Neuronal stem cell (in vitro differentiated cells): ENCODE measurements around the gene ZFP92.

Experiments used
- DNase-seq: peaks from one replicate; pipeline ENCODE4 v3.0.0-alpha.2; 2013; ENCODE audit warnings: low spot score
- H2AFZ ChIP-seq: one replicate; pipeline ENCODE4 v1.6.1; 2013; ENCODE audit warnings: mild to moderate bottlenecking, low read length, inconsistent platforms
- H2AK5ac ChIP-seq: 2 replicates; pipeline ENCODE4 v1.6.1; 2013; ENCODE audit warnings: low read depth, mild to moderate bottlenecking, inconsistent platforms, low read length, moderate library complexity, mixed read lengths
- H2BK120ac ChIP-seq: 2 replicates; pipeline ENCODE4 v1.6.1; 2013; ENCODE audit warnings: low read depth, mild to moderate bottlenecking, inconsistent platforms, low read length, moderate library complexity, mixed read lengths
- H2BK12ac ChIP-seq: one replicate; pipeline ENCODE4 v1.6.1; 2013; ENCODE audit warnings: low read length, inconsistent platforms
- H2BK15ac ChIP-seq: 2 replicates; pipeline ENCODE4 v1.6.1; 2013; ENCODE audit warnings: mild to moderate bottlenecking, low read length, inconsistent platforms, mixed read lengths
- H2BK5ac ChIP-seq: one replicate; pipeline ENCODE4 v1.6.1; 2013; ENCODE audit warnings: inconsistent platforms, mild to moderate bottlenecking, low read length, moderate library complexity
- H3K14ac ChIP-seq: one replicate; pipeline ENCODE4 v1.6.1; 2013; ENCODE audit warnings: low read length, inconsistent platforms
- H3K18ac ChIP-seq: 2 replicates; pipeline ENCODE4 v1.6.1; 2013; ENCODE audit warnings: low read length, inconsistent platforms
- H3K23ac ChIP-seq: 2 replicates; pipeline ENCODE4 v1.6.1; 2013; ENCODE audit warnings: low read depth, mild to moderate bottlenecking, mixed read lengths, low read length, inconsistent platforms; ENCODE audit not compliant: poor library complexity
- H3K27ac ChIP-seq: replicated peaks from 3 replicates; pipeline ENCODE4 v1.5.1; 2013; ENCODE audit warnings: low read length, inconsistent platforms
- H3K27me3 ChIP-seq, 3 experiments: 2 replicates each; pipeline ENCODE4 v1.6.1; 2013; ENCODE audit warnings: low read length in 3 of 3, mild to moderate bottlenecking in 2 of 3, inconsistent platforms in 1 of 3, low read depth in 1 of 3, mixed read lengths in 1 of 3, moderate library complexity in 1 of 3; ENCODE audit not compliant: control insufficient read depth in 3 of 3, insufficient read depth in 3 of 3
- H3K36me3 ChIP-seq, 2 donors: replicated peaks in 1 of 2; 2 replicates each; pipeline ENCODE4 v1.6.1; 2013; ENCODE audit warnings: low read length in 2 of 2; ENCODE audit not compliant: control insufficient read depth in 2 of 2, insufficient read depth in 2 of 2
- H3K4ac ChIP-seq: 2 replicates; pipeline ENCODE4 v1.6.1; 2013; ENCODE audit warnings: inconsistent platforms, mild to moderate bottlenecking, low read length, moderate library complexity
- H3K4me1 ChIP-seq, 2 donors: 1 replicate in 1 of 2; 2 replicates in 1 of 2; pipeline ENCODE4 v1.6.1; 2013; ENCODE audit warnings: low read length in 2 of 2, low read depth in 1 of 2; ENCODE audit not compliant: control insufficient read depth in 2 of 2, insufficient read depth in 1 of 2
- H3K4me2 ChIP-seq: one replicate; pipeline ENCODE4 v1.6.1; 2013; ENCODE audit warnings: mild to moderate bottlenecking, low read length, inconsistent platforms; ENCODE audit not compliant: insufficient read depth, poor library complexity, severe bottlenecking
- H3K4me3 ChIP-seq, 2 donors: 2 replicates each; pipeline ENCODE4 v1.5.1; 2013; ENCODE audit warnings: low read length in 2 of 2, mild to moderate bottlenecking in 2 of 2, inconsistent platforms in 1 of 2, moderate library complexity in 1 of 2
- H3K79me1 ChIP-seq: one replicate; pipeline ENCODE4 v1.6.1; 2013; ENCODE audit warnings: low read depth, mild to moderate bottlenecking, inconsistent platforms, low read length, moderate library complexity
- H3K9ac ChIP-seq: one replicate; pipeline ENCODE4 v1.6.1; 2013; ENCODE audit warnings: mild to moderate bottlenecking, low read depth, low read length, inconsistent platforms; ENCODE audit not compliant: poor library complexity
- H3K9me3 ChIP-seq, 2 donors: replicated peaks in 1 of 2; 2 replicates each; pipeline versions ENCODE3 to v1.6.1; 2013; ENCODE audit warnings: low read length in 2 of 2, mild to moderate bottlenecking in 2 of 2, inconsistent platforms in 1 of 2, low read depth in 1 of 2, mixed read lengths in 1 of 2, moderate library complexity in 1 of 2; ENCODE audit not compliant: control insufficient read depth in 2 of 2, insufficient read depth in 1 of 2
- H4K8ac ChIP-seq: one replicate; pipeline ENCODE4 v1.6.1; 2013; ENCODE audit warnings: low read depth, mild to moderate bottlenecking, inconsistent platforms, low read length, moderate library complexity
- H4K91ac ChIP-seq: one replicate; pipeline ENCODE4 v1.6.1; 2013; ENCODE audit warnings: low read length, low read depth, mild to moderate bottlenecking, inconsistent platforms; ENCODE audit not compliant: poor library complexity
- WGBS, 2 donors: extraction: QIAGEN DNeasy Blood & Tissue Kit; methylation state at CpG; one replicate each; pipeline ENCODE4 v1.1.7; 2013; ENCODE audit warnings: missing lambda C conversion rate in 2 of 2, mixed read lengths in 1 of 2; ENCODE audit not compliant: insufficient read length in 2 of 2, insufficient replicate concordance in 1 of 2; ENCODE audit errors: extremely low coverage in 2 of 2; 5-methylcytosine and 5-hydroxymethylcytosine counted together

ZFP92 gene

DNA sequence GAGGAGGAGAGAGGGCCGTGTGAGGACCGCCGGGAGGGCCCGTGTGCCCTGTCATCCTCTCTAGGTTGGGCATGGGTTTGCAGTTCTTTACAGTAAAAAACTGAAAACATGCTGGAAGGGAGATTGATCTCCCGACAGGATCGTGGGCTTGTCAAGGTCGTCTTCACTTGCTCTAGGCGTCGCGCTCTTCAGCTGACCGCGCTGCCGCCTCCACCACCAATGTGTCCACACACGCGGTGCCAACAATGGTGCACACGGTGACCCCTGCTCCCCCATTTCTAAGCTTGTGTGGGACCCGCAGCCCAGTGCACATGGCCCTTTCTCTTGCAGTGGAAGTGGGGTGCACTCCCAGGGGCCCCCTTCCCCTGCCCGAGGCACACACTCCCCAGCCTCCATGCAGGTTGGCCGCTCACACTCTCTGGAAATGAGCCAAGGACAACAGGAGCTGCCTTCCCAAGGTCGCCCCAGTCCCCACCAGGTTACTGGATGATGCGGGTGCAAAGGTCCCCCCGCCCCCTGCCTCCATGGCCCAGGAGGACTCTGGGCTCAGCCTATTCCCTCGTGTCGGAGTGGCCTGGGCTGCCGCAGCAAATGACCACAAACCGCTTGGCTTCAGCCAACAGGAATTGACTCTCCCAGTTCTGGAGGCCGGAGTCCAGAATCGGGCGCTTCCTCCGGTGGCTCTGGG, 1.7 kb upstream of the ZFP92 start:
- H2AK5ac ChIP-seq = no peak overlapping the region
- no peak overlapping the region for H3K4ac ChIP-seq
- no peak overlapping the region for H3K23ac ChIP-seq
- H3K14ac ChIP-seq = no peak overlapping the region
- H3K27me3 ChIP-seq = peaks cover 0 to 87% (median 10%) of the 10 kb centered on the region in 3 experiments
- H3K9ac ChIP-seq = no peak overlapping the region
- H3K18ac ChIP-seq = no peak overlapping the region
- H3K79me1 ChIP-seq = no peaks in the 10 kb centered on the region
- no peak overlapping the region for H2BK15ac ChIP-seq
- H3K36me3 ChIP-seq = no peaks in the 10 kb centered on the region
- no peak for DNase-seq
- H4K91ac ChIP-seq = no peak overlapping the region
- WGBS, 2 donors = no CpG with 5 or more reads among the region's 30 CpGs
- H3K4me3 ChIP-seq = no peak overlapping the region
- H2AFZ ChIP-seq = no peak overlapping the region
- H2BK12ac ChIP-seq = no peak overlapping the region
- H3K9me3 ChIP-seq = no peaks in the 10 kb centered on the region
- no peak overlapping the region for H2BK120ac ChIP-seq
- H2BK5ac ChIP-seq = no peak overlapping the region
- no peak overlapping the region for H4K8ac ChIP-seq
- H3K27ac ChIP-seq = no peak overlapping the region
- H3K4me1 ChIP-seq = no peaks in the 10 kb centered on the region
- H3K4me2 ChIP-seq = no peak overlapping the region

DNA sequence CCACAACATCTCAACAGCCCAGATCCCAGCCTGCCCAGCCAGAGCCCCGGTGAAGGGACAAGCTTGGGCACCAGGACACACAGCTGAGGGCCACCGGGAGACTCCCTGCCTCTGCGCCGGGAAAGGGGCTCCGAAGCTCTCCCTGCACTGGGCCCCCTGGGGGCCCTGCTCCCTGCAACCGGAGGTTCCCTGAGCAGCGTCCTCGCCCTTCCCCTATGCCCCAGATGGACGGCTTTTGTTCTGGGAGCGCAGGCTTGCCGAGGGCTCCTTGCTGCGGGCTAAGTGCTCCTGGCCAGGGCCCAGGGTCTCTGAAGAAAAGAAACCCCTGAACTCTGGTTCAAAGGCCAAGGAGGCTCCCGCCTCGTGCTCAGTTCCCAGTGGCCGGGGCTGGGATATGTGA, 899 bp upstream of the ZFP92 start:
- no peak overlapping the region for H2BK12ac ChIP-seq
- H3K9ac ChIP-seq = no peak overlapping the region
- H3K36me3 ChIP-seq = no peaks in the 10 kb centered on the region
- no peak overlapping the region for H2AFZ ChIP-seq
- no peak overlapping the region for H2BK120ac ChIP-seq
- H3K4me2 ChIP-seq = no peak overlapping the region
- no peak overlapping the region for H2BK15ac ChIP-seq
- H3K27ac ChIP-seq = no peak overlapping the region
- WGBS, 2 donors = no CpG with 5 or more reads among the region's 15 CpGs
- H3K18ac ChIP-seq = no peak overlapping the region
- no peak overlapping the region for H2AK5ac ChIP-seq
- H3K9me3 ChIP-seq = no peaks in the 10 kb centered on the region
- H4K91ac ChIP-seq = no peak overlapping the region
- no peaks in the 10 kb centered on the region for H3K79me1 ChIP-seq
- peaks cover 0 to 81% (median 10%) of the 10 kb centered on the region in 3 experiments for H3K27me3 ChIP-seq
- no peak overlapping the region for H4K8ac ChIP-seq
- no peak overlapping the region for H2BK5ac ChIP-seq
- H3K14ac ChIP-seq = no peak overlapping the region
- H3K4me3 ChIP-seq = no peak overlapping the region
- no peak overlapping the region for H3K23ac ChIP-seq
- H3K4me1 ChIP-seq = no peaks in the 10 kb centered on the region
- no peak for DNase-seq
- H3K4ac ChIP-seq = no peak overlapping the region

GRCh38 chrX:153410888-153411254, 401 bp upstream of the ZFP92 start:
- no peak overlapping the region for H2BK120ac ChIP-seq
- no peak overlapping the region for H3K4ac ChIP-seq
- H3K27ac ChIP-seq = no peak overlapping the region
- no peak overlapping the region for H3K23ac ChIP-seq
- H3K14ac ChIP-seq = no peak overlapping the region
- H3K27me3 ChIP-seq = peaks cover 0 to 79% (median 10%) of the 10 kb centered on the region in 3 experiments
- H4K91ac ChIP-seq = no peak overlapping the region
- no peak overlapping the region for H3K4me3 ChIP-seq
- no peak overlapping the region for H3K18ac ChIP-seq
- H3K79me1 ChIP-seq = no peaks in the 10 kb centered on the region
- H2BK5ac ChIP-seq = no peak overlapping the region
- H3K9ac ChIP-seq = no peak overlapping the region
- H3K4me2 ChIP-seq = peak overlapping the region; percentile 73
- no peak overlapping the region for H2BK12ac ChIP-seq
- no peak overlapping the region for H2BK15ac ChIP-seq
- H2AK5ac ChIP-seq = no peak overlapping the region
- H3K36me3 ChIP-seq = no peaks in the 10 kb centered on the region
- no peak overlapping the region for H2AFZ ChIP-seq
- H3K9me3 ChIP-seq = no peaks in the 10 kb centered on the region
- H3K4me1 ChIP-seq = no peaks in the 10 kb centered on the region
- DNase-seq = no peak
- no CpG with 5 or more reads among the region's 12 CpGs for WGBS, 2 donors
- H4K8ac ChIP-seq = no peak overlapping the region

DNA sequence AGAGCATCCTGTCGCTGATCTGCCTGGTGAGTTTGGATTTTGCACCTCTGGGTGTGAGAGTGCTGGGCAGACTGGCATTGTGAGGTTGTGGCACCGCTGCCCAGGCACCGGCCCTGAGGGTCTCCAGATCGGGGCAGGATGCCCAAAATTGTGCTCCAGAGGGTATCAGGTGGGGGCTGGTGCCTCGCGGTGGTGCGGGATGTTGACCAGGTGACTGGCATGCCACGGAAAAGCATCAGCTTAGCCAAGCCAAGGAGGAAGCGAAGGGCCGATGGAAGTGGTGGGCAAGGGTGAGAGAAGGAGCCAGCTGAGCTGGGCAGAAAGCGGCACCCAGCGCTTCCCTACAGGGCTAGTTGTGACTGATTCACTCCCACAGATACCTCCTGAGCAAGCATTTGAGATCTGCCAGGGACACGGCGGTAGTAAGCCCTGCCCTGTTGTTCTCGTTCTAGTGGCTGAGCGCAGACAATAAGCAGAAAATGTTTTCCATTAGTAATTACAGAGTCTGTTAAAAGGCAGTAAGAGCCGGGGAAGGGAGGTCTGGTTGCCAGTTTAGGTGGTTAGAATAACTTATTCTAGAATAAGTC, 809 bp downstream of the ZFP92 start:
- Histone ChIP-seq H3K9ac (no peak overlapping the region), H2BK5ac (no peak overlapping the region), H4K91ac (no peak overlapping the region), H2BK12ac (no peak overlapping the region), H3K4ac (no peak overlapping the region), H3K9me3 (no peaks in the 10 kb centered on the region), H3K14ac (no peak overlapping the region), H2AFZ (no peak overlapping the region), H2BK15ac (no peak overlapping the region), H3K23ac (no peak overlapping the region), H3K4me2 (peak overlapping the region; percentile 18), H3K4me3 (no peak overlapping the region), H3K4me1 (no peaks in the 10 kb centered on the region), H3K18ac (no peak overlapping the region), H2BK120ac (no peak overlapping the region), H3K79me1 (no peaks in the 10 kb centered on the region), H4K8ac (no peak overlapping the region), H2AK5ac (no peak overlapping the region), H3K27me3 (peaks cover 0 to 81% (median 10%) of the 10 kb centered on the region in 3 experiments), H3K36me3 (no peaks in the 10 kb centered on the region), H3K27ac (no peak overlapping the region)
- no peak for DNase-seq
- WGBS, 2 donors = no CpG with 5 or more reads among the region's 17 CpGs
